Central memory CD8-positive, alpha-beta T cell (primary cell): ENCODE results near the gene PCDHA1.
"Not testable (repeated sequence)": the region's sequence is repeated elsewhere in the genome, so short reads cannot be mapped to it uniquely, and the experiment has no call there.

Experiments
- ATAC-seq: fragments of 150-1000 bp; cut with Tn5 transposase; replicated peaks from 2 replicates; pipeline ENCODE4 v1.10.0; 2022; ENCODE audit warnings: mild to moderate bottlenecking, moderate FRiP score, moderate number of reproducible peaks; ENCODE audit not compliant: poor library complexity, severe bottlenecking; ENCODE audit errors: extremely low read depth
- DNase-seq, 2 donors: peaks; one replicate each; pipeline ENCODE4 v3.0.0; 2021; ENCODE audit warnings: low spot score in 2 of 2
- H3K27ac Mint-ChIP-seq: one replicate; pipeline ENCODE4 v1.8.0; 2022; ENCODE audit warnings: low read depth, mild to moderate bottlenecking, moderate library complexity, mixed read lengths
- H3K27me3 Mint-ChIP-seq: one replicate; pipeline ENCODE4 v1.8.0; 2022; ENCODE audit warnings: mixed read lengths
- H3K36me3 Mint-ChIP-seq: one replicate; pipeline ENCODE4 v1.8.0; 2022; ENCODE audit warnings: mild to moderate bottlenecking, moderate library complexity, mixed read lengths; ENCODE audit not compliant: insufficient read depth
- H3K4me1 Mint-ChIP-seq: one replicate; pipeline ENCODE4 v1.8.0; 2022; ENCODE audit warnings: mixed read lengths
- H3K4me3 Mint-ChIP-seq: one replicate; pipeline ENCODE4 v1.8.0; 2022; ENCODE audit warnings: mild to moderate bottlenecking, moderate library complexity, mixed read lengths
- H3K9me3 Mint-ChIP-seq: one replicate; pipeline ENCODE4 v1.8.0; 2022; ENCODE audit warnings: mixed read lengths

The PCDHA1 gene

DNA sequence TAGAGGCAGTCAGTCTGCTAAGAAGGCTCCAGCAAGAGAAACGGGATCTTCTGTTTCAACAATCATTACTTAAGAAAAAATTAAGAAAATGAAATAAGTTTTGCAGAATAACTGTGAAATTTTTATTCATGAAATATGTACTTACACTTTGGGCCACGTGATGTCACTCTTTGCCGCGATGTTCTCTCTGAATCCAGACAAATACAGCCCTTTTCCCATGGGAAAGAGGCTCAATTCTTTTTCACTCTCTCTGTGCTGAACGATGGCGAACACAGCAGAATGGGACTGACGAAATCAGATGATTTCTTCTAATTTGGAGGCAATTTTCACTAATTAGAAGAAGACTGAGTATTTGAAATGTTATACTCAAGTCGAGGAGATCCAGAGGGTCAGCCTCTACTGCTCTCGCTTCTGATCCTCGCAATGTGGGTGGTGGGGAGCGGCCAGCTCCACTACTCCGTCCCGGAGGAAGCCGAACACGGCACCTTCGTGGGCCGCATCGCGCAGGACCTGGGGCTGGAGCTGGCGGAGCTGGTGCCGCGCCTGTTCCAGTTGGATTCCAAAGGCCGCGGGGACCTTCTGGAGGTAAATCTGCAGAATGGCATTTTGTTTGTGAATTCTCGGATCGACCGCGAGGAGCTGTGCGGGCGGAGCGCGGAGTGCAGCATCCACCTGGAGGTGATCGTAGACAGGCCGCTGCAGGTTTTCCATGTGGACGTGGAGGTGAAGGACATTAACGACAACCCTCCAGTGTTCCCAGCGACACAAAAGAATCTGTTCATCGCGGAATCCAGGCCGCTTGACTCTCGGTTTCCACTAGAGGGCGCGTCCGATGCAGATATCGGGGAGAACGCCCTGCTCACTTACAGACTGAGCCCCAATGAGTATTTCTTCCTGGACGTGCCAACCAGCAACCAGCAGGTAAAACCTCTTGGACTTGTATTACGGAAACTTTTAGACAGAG lies 62.5 kb downstream of the PCDHA1 start, which contains the start of gene PCDHA9:
Gene PCDHA9 (plus strand): TSS at position 244 of the 964 bp plus-strand sequence. CDS start 114 bp downstream, at position 358.
- not testable (repeated sequence) for H3K27ac Mint-ChIP-seq, H3K36me3 Mint-ChIP-seq, ATAC-seq, H3K4me1 Mint-ChIP-seq, DNase-seq, H3K4me3 Mint-ChIP-seq, H3K9me3 Mint-ChIP-seq
- peaks cover 33% of the 10 kb centered on the region for H3K27me3 Mint-ChIP-seq

DNA sequence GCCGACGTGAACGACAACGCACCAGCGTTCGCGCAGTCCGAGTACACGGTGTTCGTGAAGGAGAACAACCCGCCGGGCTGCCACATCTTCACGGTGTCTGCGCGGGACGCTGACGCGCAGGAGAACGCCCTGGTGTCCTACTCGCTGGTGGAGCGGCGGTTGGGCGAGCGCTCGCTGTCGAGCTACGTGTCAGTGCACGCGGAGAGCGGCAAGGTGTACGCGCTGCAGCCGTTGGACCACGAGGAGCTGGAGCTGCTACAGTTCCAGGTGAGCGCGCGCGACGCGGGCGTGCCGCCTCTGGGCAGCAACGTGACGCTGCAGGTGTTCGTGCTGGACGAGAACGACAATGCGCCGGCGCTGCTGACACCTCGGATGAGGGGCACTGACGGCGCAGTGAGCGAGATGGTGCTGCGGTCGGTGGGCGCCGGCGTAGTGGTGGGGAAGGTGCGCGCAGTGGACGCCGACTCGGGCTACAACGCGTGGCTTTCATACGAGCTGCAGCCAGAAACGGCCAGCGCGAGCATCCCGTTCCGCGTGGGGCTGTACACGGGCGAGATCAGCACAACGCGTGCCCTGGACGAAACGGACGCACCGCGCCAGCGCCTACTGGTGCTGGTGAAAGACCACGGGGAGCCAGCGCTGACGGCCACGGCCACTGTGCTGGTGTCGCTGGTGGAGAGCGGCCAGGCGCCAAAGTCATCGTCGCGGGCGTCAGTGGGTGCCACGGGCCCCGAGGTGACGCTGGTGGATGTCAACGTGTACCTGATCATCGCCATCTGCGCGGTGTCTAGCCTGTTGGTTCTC lies 64.1 kb downstream of the PCDHA1 start:
- ATAC-seq, H3K27ac Mint-ChIP-seq, DNase-seq, H3K4me3 Mint-ChIP-seq, H3K36me3 Mint-ChIP-seq, H3K9me3 Mint-ChIP-seq, H3K4me1 Mint-ChIP-seq: not testable (repeated sequence)
- peaks cover 38% of the 10 kb centered on the region for H3K27me3 Mint-ChIP-seq

DNA sequence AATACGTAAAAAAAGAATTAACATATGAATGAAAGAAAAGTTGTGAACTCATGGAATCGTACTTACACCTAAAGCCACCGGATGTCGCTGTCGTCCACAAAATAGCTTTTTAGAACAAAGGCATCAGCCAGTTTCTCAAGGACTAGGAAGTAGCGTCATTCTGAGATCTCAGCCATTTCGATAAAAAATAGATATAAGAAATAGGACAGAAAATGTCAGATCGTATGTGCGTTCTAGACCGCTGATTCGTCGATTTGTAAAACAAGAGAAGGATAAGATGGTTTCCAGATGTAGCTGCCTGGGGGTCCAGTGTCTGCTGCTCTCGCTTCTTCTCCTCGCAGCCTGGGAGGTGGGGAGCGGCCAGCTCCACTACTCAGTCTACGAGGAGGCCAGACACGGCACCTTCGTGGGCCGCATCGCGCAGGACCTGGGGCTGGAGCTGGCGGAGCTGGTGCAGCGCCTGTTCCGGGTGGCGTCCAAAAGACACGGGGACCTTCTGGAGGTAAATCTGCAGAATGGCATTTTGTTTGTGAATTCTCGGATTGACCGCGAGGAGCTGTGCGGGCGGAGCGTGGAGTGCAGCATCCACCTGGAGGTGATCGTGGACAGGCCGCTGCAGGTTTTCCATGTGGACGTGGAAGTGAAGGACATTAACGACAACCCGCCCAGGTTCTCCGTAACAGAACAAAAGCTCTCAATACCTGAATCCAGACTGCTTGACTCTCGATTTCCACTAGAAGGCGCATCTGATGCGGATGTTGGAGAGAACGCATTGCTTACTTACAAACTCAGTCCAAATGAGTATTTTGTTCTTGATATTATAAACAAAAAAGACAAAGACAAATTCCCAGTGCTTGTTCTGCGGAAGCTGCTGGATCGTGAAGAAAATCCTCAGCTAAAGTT lies 70.1 kb downstream of the PCDHA1 start, which contains the start of gene PCDHA10:
Gene PCDHA10 (plus strand): TSS at position 126 of the 903 bp plus-strand sequence. CDS start 152 bp downstream, at position 278.
- no peak for ATAC-seq

GRCh38 chr5:140857177-140857986 lies 71.4 kb downstream of the PCDHA1 start:
- H3K36me3 Mint-ChIP-seq: no peaks in the 10 kb centered on the region
- no peak overlapping the region for H3K27ac Mint-ChIP-seq
- no peaks in the 10 kb centered on the region for H3K4me1 Mint-ChIP-seq
- peaks cover 13% of the 10 kb centered on the region for H3K27me3 Mint-ChIP-seq
- DNase-seq (no peak), ATAC-seq (no peak)
- no peak overlapping the region for H3K4me3 Mint-ChIP-seq
- peaks cover 13% of the 10 kb centered on the region for H3K9me3 Mint-ChIP-seq

More for the DNA sequence above, 70.1 kb downstream of the PCDHA1 start, which contains the start of gene PCDHA10:
- no peak for DNase-seq
- no peaks in the 10 kb centered on the region for H3K36me3 Mint-ChIP-seq
- H3K9me3 Mint-ChIP-seq: peaks cover 13% of the 10 kb centered on the region
- H3K27me3 Mint-ChIP-seq: peaks cover 13% of the 10 kb centered on the region
- H3K4me3 Mint-ChIP-seq: no peak within 1 kb of the TSS
- no peaks in the 10 kb centered on the region for H3K4me1 Mint-ChIP-seq
- H3K27ac Mint-ChIP-seq: no peak within 1 kb of the TSS

GRCh38 chr5:140857987-140858240 lies 72.0 kb downstream of the PCDHA1 start:
- Mint-ChIP-seq H3K27ac (no peak overlapping the region), H3K27me3 (peaks cover 9% of the 10 kb centered on the region), H3K36me3 (no peaks in the 10 kb centered on the region), H3K4me3 (no peak overlapping the region), H3K9me3 (peaks cover 13% of the 10 kb centered on the region), H3K4me1 (no peaks in the 10 kb centered on the region)
- DNase-seq (no peak), ATAC-seq (no peak)

DNA sequence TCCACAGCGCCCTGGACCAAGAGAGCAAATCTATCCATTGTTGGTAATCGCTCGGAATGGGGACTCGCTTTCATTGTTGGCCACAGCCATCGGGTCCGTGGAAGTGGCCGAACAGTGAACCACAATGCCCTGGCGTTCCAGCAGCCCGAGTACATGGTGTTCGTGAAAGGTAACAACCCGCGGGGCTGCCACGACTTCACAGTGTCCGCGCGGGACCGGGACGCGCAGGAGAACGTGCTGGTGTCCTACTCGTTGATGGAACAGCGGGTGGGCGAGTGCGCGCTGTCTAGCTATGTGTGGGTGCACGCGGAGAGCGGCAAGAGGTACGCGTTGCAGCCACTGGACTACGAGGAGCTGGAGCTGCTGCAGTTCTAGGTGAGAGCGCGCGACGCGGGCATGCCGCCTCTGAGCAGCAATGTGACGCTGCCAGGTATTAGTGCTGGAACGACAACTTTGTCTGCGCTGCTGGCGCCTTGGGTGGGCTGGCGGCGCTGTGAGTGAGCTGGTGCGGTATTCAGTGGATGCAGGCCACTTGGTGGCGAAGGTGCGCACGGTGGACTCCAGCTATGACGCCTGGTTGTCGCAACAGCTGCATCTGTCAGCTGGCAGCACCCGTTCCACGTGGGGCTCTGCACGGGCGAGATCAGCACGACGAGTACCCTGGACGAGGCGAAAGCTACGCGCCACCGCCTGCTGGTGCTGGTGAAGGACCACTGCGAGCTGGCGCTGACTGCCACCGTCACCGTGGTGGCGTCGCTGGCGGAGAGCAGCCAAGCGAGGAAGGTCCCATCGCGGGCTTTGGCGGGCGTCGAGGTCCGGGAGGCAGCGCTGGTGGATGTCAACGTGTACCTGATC lies 76.7 kb downstream of the PCDHA1 start:
- ATAC-seq: no peak
- peaks cover 10% of the 10 kb centered on the region for H3K27me3 Mint-ChIP-seq
- peaks cover 2% of the 10 kb centered on the region for H3K36me3 Mint-ChIP-seq
- no peak for DNase-seq
- H3K4me1 Mint-ChIP-seq: no peaks in the 10 kb centered on the region
- no peak overlapping the region for H3K4me3 Mint-ChIP-seq
- H3K27ac Mint-ChIP-seq: no peak overlapping the region
- H3K9me3 Mint-ChIP-seq: peaks cover 5% of the 10 kb centered on the region

DNA sequence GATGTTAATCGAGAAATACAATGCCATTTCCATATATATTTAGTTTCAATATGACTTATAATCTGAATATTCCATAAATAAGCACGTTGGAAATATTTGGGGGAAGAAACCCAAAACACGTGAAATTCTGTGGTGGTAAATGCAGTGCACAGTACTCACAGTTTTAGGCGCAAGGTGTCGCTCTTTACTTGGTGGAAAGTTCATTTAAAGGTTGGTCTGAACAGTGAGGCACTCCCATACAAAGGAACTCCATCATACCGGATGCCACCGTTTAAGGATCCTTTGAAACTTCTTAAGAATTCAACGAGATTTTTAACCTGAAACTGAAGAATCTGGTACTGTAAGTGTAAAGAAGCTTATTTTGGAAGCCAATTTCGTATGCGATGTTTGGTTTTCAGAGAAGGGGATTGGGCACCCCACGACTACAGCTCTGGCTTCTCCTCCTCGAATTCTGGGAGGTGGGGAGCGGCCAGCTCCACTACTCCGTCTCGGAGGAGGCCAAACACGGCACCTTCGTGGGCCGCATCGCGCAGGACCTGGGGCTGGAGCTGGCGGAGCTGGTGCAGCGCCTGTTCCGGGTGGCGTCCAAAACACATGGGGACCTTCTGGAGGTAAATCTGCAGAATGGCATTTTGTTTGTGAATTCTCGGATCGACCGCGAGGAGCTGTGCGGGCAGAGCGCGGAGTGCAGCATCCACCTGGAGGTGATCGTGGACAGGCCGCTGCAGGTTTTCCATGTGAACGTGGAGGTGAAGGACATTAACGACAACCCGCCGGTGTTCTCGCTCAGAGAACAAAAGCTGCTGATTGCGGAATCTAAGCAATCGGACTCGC lies 83.0 kb downstream of the PCDHA1 start, which contains the start of gene PCDHA11:
Gene PCDHA11 (plus strand): TSS at position 237 of the 834 bp plus-strand sequence. CDS start 147 bp downstream, at position 384.
- no peak within 1 kb of the TSS for H3K27ac Mint-ChIP-seq
- ATAC-seq (no peak), DNase-seq (no peak)
- H3K4me1 Mint-ChIP-seq: no peaks in the 10 kb centered on the region
- no peaks in the 10 kb centered on the region for H3K36me3 Mint-ChIP-seq
- H3K27me3 Mint-ChIP-seq: peaks cover 11% of the 10 kb centered on the region
- H3K9me3 Mint-ChIP-seq: no peaks in the 10 kb centered on the region
- no peak within 1 kb of the TSS for H3K4me3 Mint-ChIP-seq

- H3K36me3 Mint-ChIP-seq: no peaks in the 10 kb centered on the region
- H3K27me3 Mint-ChIP-seq: peaks cover 11% of the 10 kb centered on the region
- H3K4me1 Mint-ChIP-seq: no peaks in the 10 kb centered on the region
- no peak overlapping the region for H3K27ac Mint-ChIP-seq
- DNase-seq (no peak), ATAC-seq (no peak)
- H3K9me3 Mint-ChIP-seq: no peaks in the 10 kb centered on the region
- H3K4me3 Mint-ChIP-seq: no peak overlapping the region
Observed at GRCh38 chr5:140869555-140869886, 83.6 kb downstream of the PCDHA1 start.

- Mint-ChIP-seq H3K36me3 (no peaks in the 10 kb centered on the region), H3K27me3 (peaks cover 8% of the 10 kb centered on the region), H3K4me3 (no peak overlapping the region), H3K9me3 (no peaks in the 10 kb centered on the region), H3K27ac (no peak overlapping the region), H3K4me1 (no peaks in the 10 kb centered on the region)
- ATAC-seq (no peak), DNase-seq (no peak)
Observed at GRCh38 chr5:140870221-140871201, 84.6 kb downstream of the PCDHA1 start.
